IMR-90 (cell line): Measurements from ENCODE around the gene C16orf92. TPM values are rescaled to one million over a fixed set of nuclear protein-coding genes. Genes with fewer than 3 reads are reported as not detected.
A peak's percentile ranks its signal among the peaks of the same experiment; 100 is the strongest.

ENCODE experiments used
- ATAC-seq: fragments of 200-7000 bp; cut with Tn5 transposase; 2 replicates; pipeline ENCODE4 v1.9.1; 2020; ENCODE audit warnings: low read depth, mild to moderate bottlenecking, moderate library complexity
- BruUV-seq: library from RNA; stranded (reverse); fragments of 400-500 nt; replicated peaks from 2 replicates; lab custom pipeline; 2021; lab: Mats Ljungman, UMichigan
- CTCF ChIA-PET: fragments of 300-600 bp; formaldehyde crosslinking; extraction: SDS; loops from one replicate; lab custom pipeline; 2021; ENCODE audit warnings: antibody characterized with exemption; lab: Yijun Ruan, JAX
- POLR2A ChIA-PET: fragments of 300-600 bp; sonication (Branson Sonifier 250); formaldehyde crosslinking; loops from one replicate; lab custom pipeline; 2022; ENCODE audit warnings: antibody characterized with exemption; ENCODE audit not compliant: unreplicated experiment; lab: Charles Lee
- DNase-seq: peaks from one replicate; pipeline ENCODE4 v3.0.0; 2013
- H2AFZ ChIP-seq: replicated peaks from 2 replicates; pipeline ENCODE3; 2013; ENCODE audit warnings: low read length, mild to moderate bottlenecking; ENCODE audit not compliant: poor library complexity
- H2AK5ac ChIP-seq: 2 replicates; pipeline ENCODE4 v1.6.1; 2013; ENCODE audit warnings: low read depth, low read length, inconsistent platforms
- H2AK9ac ChIP-seq: replicated peaks from 2 replicates; pipeline ENCODE3; 2013; ENCODE audit warnings: mild to moderate bottlenecking, low read depth, low read length, moderate library complexity; ENCODE audit not compliant: poor library complexity
- H2BK120ac ChIP-seq: 2 replicates; pipeline ENCODE4 v1.6.1; 2013; ENCODE audit warnings: low read depth, low read length, inconsistent platforms
- H2BK15ac ChIP-seq: 3 replicates; pipeline ENCODE4 v1.6.1; 2013; ENCODE audit warnings: low read depth, low read length, inconsistent platforms
- H2BK20ac ChIP-seq: 2 replicates; pipeline ENCODE4 v1.6.1; 2013; ENCODE audit warnings: low read depth, mild to moderate bottlenecking, inconsistent platforms, low read length, moderate library complexity
- H2BK5ac ChIP-seq: 2 replicates; pipeline ENCODE4 v1.6.1; 2013; ENCODE audit warnings: mild to moderate bottlenecking, low read depth, low read length, inconsistent platforms; ENCODE audit not compliant: poor library complexity, severe bottlenecking
- H3K14ac ChIP-seq: replicated peaks from 2 replicates; pipeline ENCODE4 v1.6.1; 2013; ENCODE audit warnings: low read depth, low read length, inconsistent platforms
- H3K18ac ChIP-seq: 2 replicates; pipeline ENCODE4 v1.6.1; 2013; ENCODE audit warnings: low read depth, low read length, control low read depth
- H3K23ac ChIP-seq: 2 replicates; pipeline ENCODE4 v1.6.1; 2013; ENCODE audit warnings: low read depth, low read length, inconsistent platforms
- H3K27ac ChIP-seq: 2 replicates; pipeline ENCODE4 v1.5.1; 2013; ENCODE audit warnings: mild to moderate bottlenecking, control low read depth, low read length; ENCODE audit not compliant: insufficient read depth
- H3K27me3 ChIP-seq: 2 replicates; pipeline ENCODE4 v1.6.1; 2013; ENCODE audit warnings: low read length; ENCODE audit not compliant: control insufficient read depth, insufficient read depth
- H3K36me3 ChIP-seq: 2 replicates; pipeline ENCODE4 v1.6.1; 2013; ENCODE audit warnings: low read length, mixed read lengths; ENCODE audit not compliant: control insufficient read depth, insufficient read depth
- H3K4ac ChIP-seq: 2 replicates; pipeline ENCODE4 v1.6.1; 2013; ENCODE audit warnings: low read depth, low read length, inconsistent platforms
- H3K4me1 ChIP-seq: 2 replicates; pipeline ENCODE4 v1.6.1; 2013; ENCODE audit warnings: low read length, mixed read lengths; ENCODE audit not compliant: control insufficient read depth, insufficient read depth
- H3K4me2 ChIP-seq: 2 replicates; pipeline ENCODE4 v1.6.1; 2013; ENCODE audit warnings: low read depth, mild to moderate bottlenecking, control low read depth, low read length, moderate library complexity
- H3K4me3 ChIP-seq: 2 replicates; pipeline ENCODE4 v1.5.1; 2013; ENCODE audit warnings: low read depth, mild to moderate bottlenecking, control low read depth, low read length, moderate library complexity; ENCODE audit not compliant: insufficient read depth
- H3K56ac ChIP-seq: 2 replicates; pipeline ENCODE4 v1.6.1; 2013; ENCODE audit warnings: low read length, inconsistent platforms; ENCODE audit not compliant: insufficient read depth; ENCODE audit errors: extremely low read depth
- H3K79me1 ChIP-seq, 2 experiments: 2 replicates each; pipeline ENCODE4 v1.6.1; 2013; ENCODE audit warnings: low read length in 2 of 2, inconsistent platforms in 1 of 2, low read depth in 1 of 2
- H3K9ac ChIP-seq: 2 replicates; pipeline ENCODE4 v1.6.1; 2013; ENCODE audit warnings: low read depth, low read length, control low read depth
- H3K9me1 ChIP-seq: 2 replicates; pipeline ENCODE4 v1.6.1; 2013; ENCODE audit warnings: low read length, inconsistent platforms; ENCODE audit not compliant: insufficient read depth
- H3K9me3 ChIP-seq: 2 replicates; pipeline ENCODE4 v1.6.1; 2013; ENCODE audit warnings: low read length; ENCODE audit not compliant: control insufficient read depth, insufficient read depth
- H4K20me1 ChIP-seq: 2 replicates; pipeline ENCODE4 v1.6.1; 2013; ENCODE audit warnings: low read length, inconsistent platforms; ENCODE audit not compliant: insufficient read depth
- H4K5ac ChIP-seq: 2 replicates; pipeline ENCODE4 v1.6.1; 2013; ENCODE audit warnings: mild to moderate bottlenecking, low read depth, low read length, control low read depth
- H4K8ac ChIP-seq, 2 experiments: 2 replicates each; pipeline ENCODE4 v1.6.1; 2013; ENCODE audit warnings: low read depth in 2 of 2, low read length in 2 of 2, control low read depth in 1 of 2, inconsistent platforms in 1 of 2
- H4K91ac ChIP-seq: 2 replicates; pipeline ENCODE4 v1.6.1; 2013; ENCODE audit warnings: low read depth, low read length, inconsistent platforms; ENCODE audit not compliant: insufficient read depth
- BHLHE40 ChIP-seq: fragments of 150-350 bp; IDR thresholded peaks from 2 replicates; pipeline ENCODE4 v1.6.1; 2016; ENCODE audit warnings: mild to moderate bottlenecking, low read depth, low read length
- CHD1 ChIP-seq: IDR thresholded peaks from 2 replicates; pipeline ENCODE4 v1.6.1; 2012; ENCODE audit warnings: low read depth, low read length, improper control_type of control experiment
- CTCF ChIP-seq: conservative IDR thresholded peaks from 2 replicates; pipeline ENCODE4 v1.5.1; 2012; ENCODE audit warnings: mild to moderate bottlenecking, low read depth, low read length, improper control_type of control experiment
- ELK1 ChIP-seq: fragments of 150-350 bp; IDR thresholded peaks from 2 replicates; pipeline ENCODE4 v1.6.1; 2016; ENCODE audit warnings: low read depth, mild to moderate bottlenecking, low read length, moderate library complexity, borderline replicate concordance
- FOS ChIP-seq: fragments of 150-350 bp; IDR thresholded peaks from 2 replicates; pipeline ENCODE4 v1.6.1; 2016; ENCODE audit warnings: low read depth, low read length
- MAFK ChIP-seq: IDR thresholded peaks from 2 replicates; pipeline ENCODE4 v1.6.1; 2012; ENCODE audit warnings: low read depth, low read length, improper control_type of control experiment
- MAZ ChIP-seq: IDR thresholded peaks from 2 replicates; pipeline ENCODE4 v1.6.1; 2012; ENCODE audit warnings: low read depth, mild to moderate bottlenecking, low read length, improper control_type of control experiment, moderate library complexity, borderline replicate concordance
- NFE2L2 ChIP-seq: fragments of 150-350 bp; IDR thresholded peaks from 2 replicates; pipeline ENCODE4 v1.6.1; 2016; ENCODE audit warnings: low read depth, mild to moderate bottlenecking, low read length
- RAD21 ChIP-seq: IDR thresholded peaks from 2 replicates; pipeline ENCODE4 v1.6.1; 2012; ENCODE audit warnings: low read length, improper control_type of control experiment
- RCOR1 ChIP-seq: IDR thresholded peaks from 2 replicates; pipeline ENCODE4 v1.6.1; 2012; ENCODE audit warnings: mild to moderate bottlenecking, low read length, improper control_type of control experiment; ENCODE audit not compliant: insufficient replicate concordance
- RFX5 ChIP-seq: IDR thresholded peaks from 2 replicates; pipeline ENCODE4 v1.8.0; 2012; ENCODE audit warnings: low read depth, mild to moderate bottlenecking, low read length, moderate library complexity
- USF2 ChIP-seq: fragments of 150-350 bp; IDR thresholded peaks from 2 replicates; pipeline ENCODE4 v1.6.1; 2017; ENCODE audit warnings: mild to moderate bottlenecking, antibody characterized with exemption, low read length, low read depth
- WGBS, 2 experiments: methylation state at CpG; one replicate each; pipeline versions ENCODE4 v1.1.5 to v1.1.7; 2013; ENCODE audit warnings: missing lambda C conversion rate in 2 of 2; ENCODE audit not compliant: insufficient read length in 1 of 2; ENCODE audit errors: extremely low coverage in 2 of 2; 5-methylcytosine and 5-hydroxymethylcytosine counted together
- dilution Hi-C: fragments of 300-500 bp; cut with HindIII; formaldehyde crosslinking; loops from one replicate; pipeline ENCODE4 v1.14.3; 2018; ENCODE audit warnings: low sequenced_read_pairs; ENCODE audit not compliant: unreplicated experiment
- in situ Hi-C: fragments of 300-500 bp; cut with MboI; formaldehyde crosslinking; loops from 3 replicates; pipeline ENCODE4 v1.14.3; 2019; ENCODE audit warnings: low sequenced_read_pairs, inconsistent platforms, mixed read lengths
- intact Hi-C: fragments of 100-400 bp; cut with micrococcal nuclease; formaldehyde crosslinking; loops from 2 replicates; pipeline ENCODE4 v1.10.0; 2022
- polyA plus RNA-seq, 3 experiments: library from polyadenylated mRNA; depleted of rRNA; stranded (reverse); fragments of >200 nt; gene quantifications; 2 replicates each; pipeline ENCODE4 v1.2.3, GENCODE V29; 2012; ENCODE audit warnings: low replicate concordance in 1 of 3
- total RNA-seq: library from RNA; depleted of rRNA; stranded (reverse); fragments of >200 nt; gene quantifications from 2 replicates; pipeline ENCODE4 v1.2.3, GENCODE V29; 2012

C16orf92 gene
- total and polyA plus RNA-seq, 2 of the 4 experiments (the other 2 are of a cell fraction), result not detected

GRCh38 chr16:30031477-30031918 lies 8.5 kb downstream of the C16orf92 start:
- Histone ChIP-seq H4K20me1 (peaks cover 9% of the 10 kb centered on the region; the same call in 1 of the 2 replicates), H3K14ac (no peak overlapping the region), H2AK9ac (no peak overlapping the region), H3K4me3 (no peak overlapping the region), H4K5ac (no peak overlapping the region), H3K4me2 (no peak overlapping the region), H3K23ac (no peak overlapping the region), H3K9me3 (no peaks in the 10 kb centered on the region), H2BK15ac (no peak overlapping the region), H3K9ac (no peak overlapping the region), H3K27ac (no peak overlapping the region), H3K79me1 (no peaks in the 10 kb centered on the region), H3K36me3 (no peaks in the 10 kb centered on the region), H3K4me1 (no peaks in the 10 kb centered on the region), H3K4ac (no peak overlapping the region), H2AFZ (peak overlapping the region; percentile 32), H2BK120ac (no peak overlapping the region), H2BK20ac (no peak overlapping the region), H2BK5ac (no peak overlapping the region), H3K18ac (no peak overlapping the region), H4K91ac (no peak overlapping the region), H3K9me1 (no peaks in the 10 kb centered on the region), H3K27me3 (peaks cover 63% of the 10 kb centered on the region), H2AK5ac (no peak overlapping the region), H3K56ac (no peak overlapping the region), H4K8ac (no peak overlapping the region)
- intact Hi-C loops (no loop called here), dilution Hi-C loops (no loop called here), in situ Hi-C loops (no loop called here)
- DNase-seq (no peak), ATAC-seq (no peak)
- CTCF ChIA-PET, result interaction anchor here (1.3 to 1.4 kb wide), 2 partner anchors 10 to 17 kb away, joined by 4 to 6 read pairs; no protein-coding TSS in a partner anchor
- TF ChIP-seq MAZ (no peak), BHLHE40 (no peak), FOS (no peak), MAFK (no peak), CTCF (no peak), RFX5 (no peak), RCOR1 (no peak), NFE2L2 (no peak), RAD21 (no peak), USF2 (no peak), ELK1 (no peak), CHD1 (no peak)
- POLR2A ChIA-PET, result no interaction called here
- WGBS, 2 experiments, result no CpG with 5 or more reads among the region's 11 CpGs
- BruUV-seq, result no TSS peak
